Measurements from ENCODE around the gene GABRQ.
"Not testable (repeated sequence)": the region's sequence is repeated elsewhere in the genome, so short reads cannot be mapped to it uniquely, and the experiment has no call there.

The GABRQ gene

DNA sequence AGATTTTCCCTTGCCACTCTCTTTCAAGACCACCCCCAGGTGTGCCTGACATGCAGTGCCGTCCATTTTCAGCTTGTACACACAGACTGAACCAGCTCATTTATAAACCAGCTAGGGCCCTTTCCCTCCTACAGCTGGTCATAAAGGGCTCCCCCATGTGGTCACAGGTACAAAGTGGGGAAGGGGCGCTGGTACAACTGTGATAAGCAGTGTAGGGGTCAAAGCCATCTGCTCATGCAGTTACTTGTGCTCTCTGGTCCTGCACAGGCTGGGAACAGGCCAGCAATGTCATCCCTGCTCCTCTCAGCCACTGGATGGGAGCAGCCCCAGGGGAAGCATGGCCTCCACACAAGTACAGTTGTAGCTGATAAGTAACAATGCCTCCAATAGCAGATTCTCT, 20.6 kb downstream of the GABRQ start:
- no peak for DNase-seq (ENCODE audit: low read depth)

DNA sequence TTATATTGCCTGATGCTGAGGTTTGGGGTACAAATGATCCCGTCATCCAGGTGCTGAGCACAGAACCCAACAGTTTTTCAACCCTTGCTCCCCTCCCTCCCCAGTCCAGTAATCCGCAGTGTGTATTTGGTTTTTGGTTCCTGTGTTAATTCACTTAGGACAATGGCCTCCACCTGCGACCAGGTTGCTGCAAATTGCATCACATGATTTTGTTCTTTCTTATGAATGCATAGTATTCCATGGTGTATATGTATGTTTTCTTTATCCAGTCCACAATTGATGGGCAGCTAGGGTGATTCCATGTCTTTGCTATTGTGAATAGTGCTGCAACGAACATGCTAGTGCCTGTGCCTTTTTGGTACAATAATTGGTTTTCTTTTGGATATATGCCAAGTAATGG, 25.4 kb downstream of the GABRQ start:
- DNase-seq (ENCODE audit: low read depth), result no peak

GRCh38 chrX:152674135-152674534, 36.4 kb downstream of the GABRQ start:
- no peak for DNase-seq (ENCODE audit: low read depth)

DNA sequence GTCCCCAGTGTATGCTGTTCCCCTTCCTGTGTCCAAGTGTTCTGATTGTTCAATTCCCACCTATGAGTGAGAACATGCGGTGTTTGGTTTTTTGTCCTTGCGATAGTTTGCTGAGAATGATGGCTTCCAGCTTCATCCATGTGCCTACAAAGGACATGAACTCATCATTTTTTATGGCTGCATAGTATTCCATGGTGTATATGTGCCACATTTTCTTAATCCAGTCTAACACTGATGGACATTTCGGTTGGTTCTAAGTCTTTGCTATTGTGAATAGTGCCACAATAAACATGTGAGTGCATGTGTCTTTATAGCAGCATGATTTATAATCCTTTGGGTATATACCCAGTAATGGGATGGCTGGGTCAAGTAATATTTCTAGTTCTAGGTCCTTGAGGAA, 37.0 kb downstream of the GABRQ start:
- DNase-seq (ENCODE audit: low read depth), result not testable (repeated sequence)

- DNase-seq (ENCODE audit: low read depth), result not testable (repeated sequence)
Observed at GRCh38 chrX:152681012-152681411, 43.3 kb downstream of the GABRQ start.

DNA sequence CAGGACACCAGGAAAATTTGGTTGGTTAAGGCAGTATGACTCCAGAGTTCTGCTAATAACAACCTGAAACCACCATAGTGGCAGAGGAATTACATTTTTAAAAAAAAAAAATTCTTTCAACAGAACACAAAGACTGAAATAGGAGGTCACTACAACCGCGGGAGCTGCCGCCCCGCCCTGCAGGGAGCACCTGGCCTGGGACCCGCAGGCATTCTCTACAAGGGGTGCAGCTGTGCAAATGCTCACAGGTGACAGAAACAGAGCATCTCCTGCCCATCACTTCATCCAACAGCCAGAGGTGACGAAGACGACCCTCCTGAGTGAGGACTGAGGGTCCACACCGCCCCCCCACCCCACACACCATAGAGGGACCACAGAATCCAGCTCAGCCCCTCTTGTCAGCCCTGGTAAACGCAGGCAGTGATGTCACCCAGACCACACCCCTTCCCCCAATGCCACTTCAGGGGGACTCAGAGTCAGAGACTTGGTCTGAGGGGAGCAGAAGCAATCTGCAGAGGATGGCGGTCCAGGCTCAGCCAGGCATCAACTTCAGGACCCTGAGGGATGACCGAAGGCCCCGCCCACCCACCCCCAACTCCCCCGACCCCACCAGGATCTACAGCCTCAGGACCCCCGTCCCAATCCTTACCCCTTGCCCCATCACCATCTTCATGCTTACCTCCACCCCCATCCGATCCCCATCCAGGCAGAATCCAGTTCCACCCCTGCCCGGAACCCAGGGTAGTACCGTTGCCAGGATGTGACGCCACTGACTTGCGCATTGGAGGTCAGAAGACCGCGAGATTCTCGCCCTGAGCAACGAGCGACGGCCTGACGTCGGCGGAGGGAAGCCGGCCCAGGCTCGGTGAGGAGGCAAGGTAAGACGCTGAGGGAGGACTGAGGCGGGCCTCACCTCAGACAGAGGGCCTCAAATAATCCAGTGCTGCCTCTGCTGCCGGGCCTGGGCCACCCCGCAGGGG, 60.5 kb downstream of the GABRQ start, which contains the start of gene MAGEA3:
Gene MAGEA3, plus strand, starts transcription at position 843 of the 980 bp plus-strand sequence. CDS start 2,039 bp downstream, outside the sequence.
- DNase-seq (ENCODE audit: low read depth), result not testable (repeated sequence)

GRCh38 chrX:152700390-152700789, 62.7 kb downstream of the GABRQ start:
- DNase-seq (ENCODE audit: low read depth), result not testable (repeated sequence)

DNA sequence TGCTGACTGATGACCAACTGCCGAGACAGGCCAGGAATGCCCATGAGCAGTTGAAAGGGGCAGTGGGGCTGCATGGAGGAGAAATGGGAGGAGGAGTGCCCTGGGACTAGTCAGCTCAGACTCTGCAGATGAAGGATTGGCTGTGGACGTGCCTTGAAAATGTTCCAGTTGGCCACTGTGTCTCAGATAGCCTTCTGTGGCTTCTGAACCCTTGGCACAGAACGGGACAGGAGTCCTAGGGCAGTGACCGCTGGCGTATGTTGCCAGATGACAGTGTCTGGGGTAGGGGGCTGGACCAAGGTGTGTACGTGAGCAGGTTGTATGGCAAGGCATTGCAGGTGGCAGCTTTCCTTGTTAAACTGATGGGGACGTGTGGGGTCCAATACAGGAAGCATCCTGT, 68.8 kb downstream of the GABRQ start:
- not testable (repeated sequence) for DNase-seq (ENCODE audit: low read depth)
